GM23338 (cell line): ENCODE measurements around the gene HAT1. TPM values are rescaled to one million over a fixed set of nuclear protein-coding genes. Genes with fewer than 3 reads are reported as not detected.

Source experiments
- ATAC-seq: fragments of 200-7000 bp; cut with Tn5 transposase; 3 replicates; pipeline ENCODE4 v1.9.1; 2020
- DNase-seq: peaks from one replicate; pipeline ENCODE4 v3.0.0-alpha.2; 2015; ENCODE audit warnings: low spot score
- H2AFZ ChIP-seq: fragments of 200-600 bp; sonication (generic); 2 replicates; pipeline ENCODE4 v1.8.0; 2016; ENCODE audit warnings: antibody characterized with exemption, mild to moderate bottlenecking, moderate library complexity
- H3F3A ChIP-seq: fragments of 200-600 bp; sonication (generic); replicated peaks from 2 replicates; pipeline ENCODE4 v1.8.0; 2017; ENCODE audit warnings: antibody characterized with exemption, mixed run types, low read depth
- H3K27ac ChIP-seq: fragments of 200-600 bp; sonication (generic); 2 replicates; pipeline ENCODE4 v1.6.1; 2016; ENCODE audit warnings: low read depth
- H3K27me3 ChIP-seq: fragments of 200-600 bp; sonication (generic); 2 replicates; pipeline ENCODE4 v1.8.0; 2016; ENCODE audit warnings: mild to moderate bottlenecking, mixed run types, moderate library complexity; ENCODE audit not compliant: insufficient read depth
- H3K36me3 ChIP-seq: fragments of 200-600 bp; sonication (generic); 2 replicates; pipeline ENCODE4 v1.8.0; 2016; ENCODE audit warnings: mild to moderate bottlenecking; ENCODE audit not compliant: insufficient read depth
- H3K4me1 ChIP-seq: fragments of 200-600 bp; sonication (generic); 2 replicates; pipeline ENCODE4 v1.8.0; 2016; ENCODE audit warnings: mild to moderate bottlenecking, moderate library complexity; ENCODE audit not compliant: insufficient read depth
- H3K4me2 ChIP-seq: fragments of 200-600 bp; sonication (generic); 2 replicates; pipeline ENCODE4 v1.7.1; 2017; ENCODE audit warnings: mixed run types
- H3K4me3 ChIP-seq: fragments of 200-600 bp; sonication (generic); 2 replicates; pipeline ENCODE4 v1.6.1; 2016; ENCODE audit warnings: mixed run types
- H3K79me2 ChIP-seq: fragments of 200-600 bp; sonication (generic); replicated peaks from 2 replicates; pipeline ENCODE4 v1.8.0; 2017; ENCODE audit warnings: mild to moderate bottlenecking; ENCODE audit not compliant: insufficient read depth
- H3K9me2 ChIP-seq: fragments of 200-600 bp; sonication (generic); 2 replicates; pipeline ENCODE4 v1.8.0; 2017; ENCODE audit not compliant: insufficient read depth
- H4K20me1 ChIP-seq: fragments of 200-600 bp; sonication (generic); replicated peaks from 2 replicates; pipeline ENCODE4 v1.8.0; 2017; ENCODE audit warnings: mild to moderate bottlenecking; ENCODE audit not compliant: insufficient read depth
- H3K27ac Mint-ChIP-seq: 2 replicates; pipeline ENCODE4 v1.8.0; 2020; ENCODE audit warnings: inconsistent platforms, mild to moderate bottlenecking, moderate library complexity, mixed read lengths
- H3K27me3 Mint-ChIP-seq: 3 replicates; pipeline ENCODE4 v1.8.0; 2022; ENCODE audit warnings: low read depth, mild to moderate bottlenecking, moderate library complexity, mixed read lengths, inconsistent platforms; ENCODE audit not compliant: insufficient read depth, poor library complexity
- H3K36me3 Mint-ChIP-seq: 3 replicates; pipeline ENCODE4 v1.8.0; 2021; ENCODE audit warnings: low read depth, mild to moderate bottlenecking, inconsistent platforms, moderate library complexity, mixed read lengths
- H3K4me1 Mint-ChIP-seq: 3 replicates; pipeline ENCODE4 v1.8.0; 2020; ENCODE audit warnings: mild to moderate bottlenecking, inconsistent platforms, mixed read lengths
- H3K4me3 Mint-ChIP-seq: 3 replicates; pipeline ENCODE4 v1.8.0; 2021; ENCODE audit warnings: moderate library complexity, mild to moderate bottlenecking, inconsistent platforms, mixed read lengths
- H3K9me3 Mint-ChIP-seq: 3 replicates; pipeline ENCODE4 v1.8.0; 2020; ENCODE audit warnings: moderate library complexity, mild to moderate bottlenecking, inconsistent platforms, mixed read lengths
- CREB1 ChIP-seq: fragments of 250-450 bp; sonication (Bioruptor Pico); IDR thresholded peaks from 2 replicates; pipeline ENCODE4 v1.5.0; 2020; ENCODE audit warnings: low read depth, mild to moderate bottlenecking, moderate library complexity
- CTCF ChIP-seq, 2 experiments: fragments of 200-600 bp in 1 of 2; sonication (generic) in 1 of 2; conservative IDR thresholded peaks; 2 replicates each; pipeline versions ENCODE4 v1.5.1 to v1.6.1; 2016 to 2017; ENCODE audit warnings: antibody characterized with exemption in 2 of 2, low read depth in 2 of 2, mild to moderate bottlenecking in 2 of 2, moderate library complexity in 1 of 2
- ETS1 ChIP-seq: IDR thresholded peaks from 2 replicates; pipeline ENCODE4 v1.6.1; 2016; ENCODE audit warnings: antibody characterized with exemption
- EZH2 ChIP-seq: fragments of 200-600 bp; sonication (generic); IDR thresholded peaks from one replicate; pipeline ENCODE4 v1.8.0; 2017; ENCODE audit warnings: antibody characterized with exemption, mild to moderate bottlenecking, low read depth; ENCODE audit not compliant: unreplicated experiment
- EZH2phosphoT487 ChIP-seq: fragments of 200-600 bp; sonication (generic); IDR thresholded peaks from one replicate; pipeline ENCODE4 v1.8.1; 2018; ENCODE audit warnings: antibody characterized with exemption; ENCODE audit not compliant: unreplicated experiment
- JUNB ChIP-seq: IDR thresholded peaks from one replicate; pipeline ENCODE4 v1.6.1; 2016; ENCODE audit warnings: antibody characterized with exemption; ENCODE audit not compliant: unreplicated experiment
- NANOG ChIP-seq: IDR thresholded peaks from 2 replicates; pipeline ENCODE4 v1.6.1; 2016; ENCODE audit warnings: antibody characterized with exemption, borderline replicate concordance
- POLR2AphosphoS5 ChIP-seq: IDR thresholded peaks from 2 replicates; pipeline ENCODE4 v1.6.1; 2016; ENCODE audit warnings: antibody characterized with exemption, low read depth
- REST ChIP-seq: IDR thresholded peaks from one replicate; pipeline ENCODE4 v1.6.1; 2018; ENCODE audit warnings: antibody characterized with exemption; ENCODE audit not compliant: unreplicated experiment
- STAT1 ChIP-seq: IDR thresholded peaks from one replicate; pipeline ENCODE4 v1.6.1; 2016; ENCODE audit warnings: antibody characterized with exemption; ENCODE audit not compliant: unreplicated experiment
- ZNF114 ChIP-seq: fragments of 250-450 bp; sonication (Bioruptor Pico); IDR thresholded peaks from 2 replicates; pipeline ENCODE4 v1.5.0; 2020; ENCODE audit warnings: mild to moderate bottlenecking, moderate library complexity
- ZNF331 ChIP-seq: fragments of 250-450 bp; sonication (Bioruptor Pico); IDR thresholded peaks from 2 replicates; pipeline ENCODE4 v1.5.0; 2020; ENCODE audit warnings: low read depth, mild to moderate bottlenecking, moderate library complexity
- ZNF462 ChIP-seq: fragments of 250-450 bp; sonication (Bioruptor Pico); IDR thresholded peaks from 2 replicates; pipeline ENCODE4 v1.5.0; 2020; ENCODE audit warnings: mild to moderate bottlenecking, moderate library complexity
- polyA plus RNA-seq: library from polyadenylated mRNA; unstranded; fragments of >200 nt; fragmentation: Nextera tagmentation; extraction: Ambion mirVana; gene quantifications from 2 replicates; pipeline ENCODE4 v1.2.1, GENCODE V29; 2016
- total RNA-seq: library from RNA; depleted of rRNA; stranded (reverse); fragments of >200 nt; shearing (Covaris generic); gene quantifications from 2 replicates; pipeline ENCODE4 v1.2.3, GENCODE V29; 2014

Gene HAT1
- total and polyA plus RNA-seq, 2 experiments from 2014 or later: 67.2 to 67.5 TPM

GRCh38 chr2:171894612-171894947, 27.7 kb upstream of the HAT1 start:
- no peaks in the 10 kb centered on the region for H4K20me1 ChIP-seq
- H3K9me2 ChIP-seq: no peaks in the 10 kb centered on the region
- H3K4me3 ChIP-seq: peak overlapping the region; percentile 97
- no peak overlapping the region for H3K27ac ChIP-seq
- no peaks in the 10 kb centered on the region for H3F3A ChIP-seq
- Mint-ChIP-seq H3K4me1 (peaks cover 15% of the 10 kb centered on the region), H3K4me3 (peak overlapping the region; percentile 91), H3K9me3 (peaks cover 18% of the 10 kb centered on the region), H3K27ac (no peak overlapping the region; the same call in 1 of the 2 replicates), H3K36me3 (peaks cover 10% of the 10 kb centered on the region; the same call in 2 of the 3 replicates), H3K27me3 (peaks cover 7% of the 10 kb centered on the region)
- H3K4me2 ChIP-seq: peak overlapping the region; percentile 80
- TF ChIP-seq EZH2phosphoT487: no peak
- TF ChIP-seq CTCF (conservative IDR thresholded peaks at IDR 0.05; ENCODE audit: low read depth in 2 of 2): no peak
- TF ChIP-seq REST: no peak
- no peak for TF ChIP-seq JUNB
- TF ChIP-seq ZNF462 (CRISPR knock-in tag): no peak
- TF ChIP-seq EZH2: no peak
- no peak for TF ChIP-seq POLR2AphosphoS5
- no peak for TF ChIP-seq STAT1
- no peak for TF ChIP-seq NANOG
- TF ChIP-seq CREB1: no peak
- no peak for TF ChIP-seq ZNF114 (CRISPR knock-in tag)
- no peak for TF ChIP-seq ZNF331 (CRISPR knock-in tag)
- TF ChIP-seq ETS1: no peak
- DNase-seq (no peak), ATAC-seq (no peak)
- no peaks in the 10 kb centered on the region for H3K27me3 ChIP-seq
- peak overlapping the region; percentile 98 for H2AFZ ChIP-seq
- peaks cover 4% of the 10 kb centered on the region; the same call in 1 of the 2 replicates for H3K4me1 ChIP-seq
- no peaks in the 10 kb centered on the region for H3K79me2 ChIP-seq
- H3K36me3 ChIP-seq: no peaks in the 10 kb centered on the region; the same call in 1 of the 2 replicates
